Upper lobe of left lung (tissue), 4 donors: ENCODE measurements around the gene ACOXL.

ENCODE experiments used
- CTCF ChIP-seq, 6 experiments: fragments of 450-650 bp in 4 of 6; fragments of 200-600 bp in 2 of 6; sonication (generic) in 2 of 6; IDR thresholded peaks; one replicate each; pipeline ENCODE4 v1.5.1; 2016 to 2019; ENCODE audit warnings: antibody characterized with exemption in 6 of 6
- POLR2A ChIP-seq, 4 donors: fragments of 450-650 bp; IDR thresholded peaks; one replicate each; pipeline ENCODE4 v1.5.1; 2016 to 2017; ENCODE audit warnings: antibody characterized with exemption in 4 of 4, mild to moderate bottlenecking in 2 of 4

GRCh38 chr2:110682872-110683271 is 49.5 kb upstream of the ACOXL start:
- TF ChIP-seq CTCF (IDR thresholded peaks at IDR 0.05), result no peak
- no peak for TF ChIP-seq POLR2A (IDR thresholded peaks at IDR 0.05)
